ENCODE data around the gene XYLT2. TPM values are rescaled to one million over a fixed set of nuclear protein-coding genes. Genes with fewer than 3 reads are reported as not detected.
"Not testable (repeated sequence)": the region's sequence is repeated elsewhere in the genome, so short reads cannot be mapped to it uniquely, and the experiment has no call there.

The XYLT2 gene
- total and polyA plus RNA-seq, 10 of the 15 experiments (the other 5 are each of a cell fraction or from before 2014, with no cell fraction given), result 0.82 to 20.6 (median 13.0) TPM

DNA sequence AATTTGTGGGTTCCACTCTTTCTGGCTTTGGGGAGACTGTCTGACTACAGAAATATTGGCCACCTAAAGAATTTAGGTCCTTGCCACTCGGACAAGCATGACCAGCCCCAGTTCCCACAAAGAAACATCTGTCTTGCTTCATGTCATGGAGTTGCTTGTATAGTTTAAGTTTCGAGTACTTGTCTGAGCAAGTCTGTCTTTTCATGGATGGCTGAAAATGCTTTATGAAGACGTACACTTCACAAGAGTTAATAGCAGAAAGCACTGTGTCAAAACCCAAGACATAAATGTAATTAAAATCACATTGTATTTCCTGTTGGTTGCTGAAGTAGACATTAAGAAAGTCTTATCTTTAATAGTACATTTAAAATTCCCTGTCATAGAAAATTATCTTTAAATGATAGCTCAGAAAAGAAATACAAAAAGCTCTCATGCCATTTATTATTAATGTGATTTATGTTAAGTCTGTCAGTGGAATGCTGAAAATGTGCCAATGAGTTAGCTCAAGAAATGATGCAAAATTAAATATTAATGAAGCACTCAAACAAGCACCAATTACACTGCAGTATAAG is 29.8 kb upstream of the XYLT2 start (continued):
- TF ChIP-seq ZNF24 (IDR thresholded peaks at IDR 0.05) (no peak), CHD1 (IDR thresholded peaks at IDR 0.05; ENCODE audit: low read depth, low read length) (no peak), NRF1 (conservative IDR thresholded peaks at IDR 0.05; ENCODE audit: low read depth, low read length) (no peak), LARP7 (IDR thresholded peaks at IDR 0.05) (no peak), NFXL1 (IDR thresholded peaks at IDR 0.05; ENCODE audit: borderline replicate concordance) (no peak), NBN (IDR thresholded peaks at IDR 0.05) (no peak), PAX5 (IDR thresholded peaks at IDR 0.05; ENCODE audit: borderline replicate concordance, low read depth, low read length) (peak; percentile 52; the same call in 1 of the 2 replicates), RBBP5 (conservative IDR thresholded peaks at IDR 0.05) (no peak)
- TF ChIP-seq, protein P1, sequence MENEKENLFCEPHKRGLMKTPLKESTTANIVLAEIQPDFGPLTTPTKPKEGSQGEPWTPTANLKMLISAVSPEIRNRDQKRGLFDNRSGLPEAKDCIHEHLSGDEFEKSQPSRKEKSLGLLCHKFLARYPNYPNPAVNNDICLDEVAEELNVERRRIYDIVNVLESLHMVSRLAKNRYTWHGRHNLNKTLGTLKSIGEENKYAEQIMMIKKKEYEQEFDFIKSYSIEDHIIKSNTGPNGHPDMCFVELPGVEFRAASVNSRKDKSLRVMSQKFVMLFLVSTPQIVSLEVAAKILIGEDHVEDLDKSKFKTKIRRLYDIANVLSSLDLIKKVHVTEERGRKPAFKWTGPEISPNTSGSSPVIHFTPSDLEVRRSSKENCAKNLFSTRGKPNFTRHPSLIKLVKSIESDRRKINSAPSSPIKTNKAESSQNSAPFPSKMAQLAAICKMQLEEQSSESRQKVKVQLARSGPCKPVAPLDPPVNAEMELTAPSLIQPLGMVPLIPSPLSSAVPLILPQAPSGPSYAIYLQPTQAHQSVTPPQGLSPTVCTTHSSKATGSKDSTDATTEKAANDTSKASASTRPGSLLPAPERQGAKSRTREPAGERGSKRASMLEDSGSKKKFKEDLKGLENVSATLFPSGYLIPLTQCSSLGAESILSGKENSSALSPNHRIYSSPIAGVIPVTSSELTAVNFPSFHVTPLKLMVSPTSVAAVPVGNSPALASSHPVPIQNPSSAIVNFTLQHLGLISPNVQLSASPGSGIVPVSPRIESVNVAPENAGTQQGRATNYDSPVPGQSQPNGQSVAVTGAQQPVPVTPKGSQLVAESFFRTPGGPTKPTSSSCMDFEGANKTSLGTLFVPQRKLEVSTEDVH (IDR thresholded peaks at IDR 0.05; ENCODE audit: low read depth, partially characterized antibody), result no peak
- TF ChIP-seq, protein P2, sequence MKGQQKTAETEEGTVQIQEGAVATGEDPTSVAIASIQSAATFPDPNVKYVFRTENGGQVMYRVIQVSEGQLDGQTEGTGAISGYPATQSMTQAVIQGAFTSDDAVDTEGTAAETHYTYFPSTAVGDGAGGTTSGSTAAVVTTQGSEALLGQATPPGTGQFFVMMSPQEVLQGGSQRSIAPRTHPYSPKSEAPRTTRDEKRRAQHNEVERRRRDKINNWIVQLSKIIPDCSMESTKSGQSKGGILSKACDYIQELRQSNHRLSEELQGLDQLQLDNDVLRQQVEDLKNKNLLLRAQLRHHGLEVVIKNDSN (IDR thresholded peaks at IDR 0.05; ENCODE audit: borderline replicate concordance, extremely low read length, insufficient read depth, low read depth, low read length), result no peak

DNA sequence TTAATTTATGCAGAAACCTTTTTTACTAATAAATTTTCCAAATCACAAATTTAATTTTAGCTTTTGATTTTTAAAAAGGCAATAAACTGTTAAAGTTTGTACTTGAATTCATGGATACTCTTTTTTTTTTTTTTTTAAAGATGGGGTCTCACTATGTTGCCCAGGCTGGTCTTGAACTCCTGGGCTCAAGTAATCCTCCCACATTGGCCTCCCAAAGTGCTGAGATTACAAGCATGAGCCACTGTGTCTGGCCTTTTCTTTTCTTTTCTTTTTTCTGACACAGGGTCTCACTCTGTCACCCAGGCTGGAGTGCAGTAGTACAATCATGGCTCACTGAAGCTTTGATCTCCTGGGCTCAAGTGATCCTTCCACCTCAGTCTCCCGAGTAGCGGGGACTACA is 29.3 kb upstream of the XYLT2 start:
- H4K20me1 ChIP-seq (ENCODE audit: control insufficient read depth, insufficient read depth); H3K27me3 ChIP-seq (replicated peaks in 1 of 2; ENCODE audit: control insufficient read depth in 2 of 2, insufficient read depth in 2 of 2, low read length in 1 of 2); H2AFZ ChIP-seq (ENCODE audit: control insufficient read depth, low read depth, low read length); H3K79me2 ChIP-seq (ENCODE audit: control insufficient read depth, insufficient read depth, low read length); in situ Hi-C loops (cut with MboI); H3K4me2 ChIP-seq (ENCODE audit: control insufficient read depth, insufficient read depth); H3K4me1 ChIP-seq (ENCODE audit: control insufficient read depth, insufficient read depth, low read length); DNase-seq (ENCODE audit: low read depth, low spot score); H3K9me3 ChIP-seq (replicated peaks; ENCODE audit: control insufficient read depth, insufficient read depth, low read length); H3K9ac ChIP-seq (ENCODE audit: control insufficient read depth, insufficient read depth, low read length); FAIRE-seq; H3K4me3 ChIP-seq; intact Hi-C loops (cut with micrococcal nuclease; ENCODE audit: unreplicated experiment); BruUV-seq (replicated peaks); H3K27ac ChIP-seq (ENCODE audit: control insufficient read depth, insufficient read depth); ATAC-seq; H3K36me3 ChIP-seq (ENCODE audit: control insufficient read depth in 2 of 2, insufficient read depth in 2 of 2, low read length in 1 of 2): not testable (repeated sequence)
- CTCF ChIA-PET, result interaction anchor here (0.7 to 4.3 kb wide), 12 partner anchors 8 to 222 kb away, joined by 3 to 23 read pairs (median 6); no protein-coding TSS in a partner anchor
- RAD21 ChIA-PET (ENCODE audit: unreplicated experiment), result interaction anchor here (0.9 to 3.7 kb wide), 7 partner anchors 8 to 166 kb away, joined by 3 to 17 read pairs (median 3); no protein-coding TSS in a partner anchor
- SMC1A ChIA-PET (ENCODE audit: uncharacterized antibody, unreplicated experiment), result interaction anchor here (0.7 to 1.8 kb wide), 10 partner anchors 7 to 46 kb away, joined by 3 to 11 read pairs (median 6); no protein-coding TSS in a partner anchor
- POLR2A ChIA-PET, result interaction anchor here (0.7 to 1.5 kb wide), 7 partner anchors 10 to 75 kb away, joined by 3 to 9 read pairs (median 3); partner anchors contain the start of gene XYLT2
- WGBS (ENCODE audit: insufficient coverage, insufficient replicate concordance, low lambda C conversion rate, missing lambda C conversion rate), result 51% methylated on average over 2 of the region's 2 CpGs

Measured in GM12878 (cell line).